HepG2 (cell line): ENCODE measurements around the gene SPRED2. TPM values are rescaled to one million over a fixed set of nuclear protein-coding genes. Genes with fewer than 3 reads are reported as not detected.
A peak's percentile ranks its signal among the peaks of the same experiment; 100 is the strongest.

Source experiments
- CTCF ChIP-seq: sonication (generic); formaldehyde crosslinking; IDR thresholded peaks from 2 replicates; pipeline ENCODE4 v1.5.0; 2020; ENCODE audit warnings: mild to moderate bottlenecking, missing genetic modification reagents, moderate library complexity
- FLYWCH1 ChIP-seq: sonication (generic); formaldehyde crosslinking; IDR thresholded peaks from 2 replicates; pipeline ENCODE4 v1.8.1; 2023; ENCODE audit warnings: mild to moderate bottlenecking, missing genetic modification reagents
- FOXK1 ChIP-seq: sonication (generic); formaldehyde crosslinking; IDR thresholded peaks from 2 replicates; pipeline ENCODE4 v1.4.0; 2020; ENCODE audit warnings: low read depth, missing genetic modification reagents, borderline replicate concordance
- LRRFIP1 ChIP-seq: sonication (generic); formaldehyde crosslinking; conservative IDR thresholded peaks from 2 replicates; pipeline ENCODE4 v1.4.0; 2020; ENCODE audit warnings: missing genetic modification reagents
- MZF1 ChIP-seq: sonication (generic); formaldehyde crosslinking; IDR thresholded peaks from 2 replicates; pipeline ENCODE4 v1.8.1; 2023; ENCODE audit warnings: mild to moderate bottlenecking, missing genetic modification reagents, borderline replicate concordance
- NR3C1 ChIP-seq: sonication (generic); formaldehyde crosslinking; IDR thresholded peaks from 2 replicates; pipeline ENCODE4 v1.4.0; 2020; ENCODE audit warnings: missing genetic modification reagents
- SIX1 ChIP-seq: sonication (generic); formaldehyde crosslinking; IDR thresholded peaks from 2 replicates; pipeline ENCODE4 v1.4.0; 2020; ENCODE audit warnings: missing genetic modification reagents, borderline replicate concordance
- TOPORS ChIP-seq: sonication (generic); formaldehyde crosslinking; IDR thresholded peaks from 2 replicates; pipeline ENCODE4 v1.8.0; 2023; ENCODE audit warnings: mild to moderate bottlenecking, missing genetic modification reagents
- ZBTB40 ChIP-seq, 2 experiments: fragments of 450-650 bp in 1 of 2; sonication (generic) in 1 of 2; formaldehyde crosslinking in 1 of 2; IDR thresholded peaks; 2 replicates each; pipeline versions ENCODE4 v1.6.1 to v1.8.0; 2016 to 2022; ENCODE audit warnings: antibody characterized with exemption in 1 of 2, mild to moderate bottlenecking in 1 of 2, missing genetic modification reagents in 1 of 2
- ZNF160 ChIP-seq: sonication (generic); formaldehyde crosslinking; IDR thresholded peaks from 2 replicates; pipeline ENCODE4 v1.8.0; 2022; ENCODE audit warnings: mild to moderate bottlenecking, inconsistent platforms, missing genetic modification reagents
- ZNF740 ChIP-seq: sonication (generic); formaldehyde crosslinking; IDR thresholded peaks from 2 replicates; pipeline ENCODE4 v1.4.0; 2020; ENCODE audit warnings: missing genetic modification reagents
- ZSCAN25 ChIP-seq: sonication (generic); formaldehyde crosslinking; IDR thresholded peaks from 2 replicates; pipeline ENCODE4 v1.8.0; 2022; ENCODE audit warnings: mild to moderate bottlenecking, missing genetic modification reagents
- ZSCAN31 ChIP-seq: sonication (generic); formaldehyde crosslinking; IDR thresholded peaks from 2 replicates; pipeline ENCODE4 v1.5.0; 2020; ENCODE audit warnings: low read depth, mild to moderate bottlenecking, missing genetic modification reagents
- polyA plus RNA-seq, 8 experiments: library from polyadenylated mRNA; depleted of rRNA in 3 of 8; stranded (reverse) in 7 of 8; unstranded in 1 of 8; fragments of >200 nt; fragmentation: Illumina TruSeq in 4 of 8; extraction: Trizol in 4 of 8; gene quantifications; 2 replicates each; pipeline versions ENCODE4 v1.2.1 to v1.2.3, GENCODE V29; 2011 to 2016; ENCODE audit warnings: low read depth in 4 of 8, missing spikeins in 1 of 8, mixed read lengths in 1 of 8; ENCODE audit not compliant: insufficient read depth in 1 of 8
- total RNA-seq, 5 experiments: library from RNA; depleted of rRNA; stranded (reverse); fragments of >200 nt; fragmentation: Illumina TruSeq; extraction: Trizol; gene quantifications; 2 replicates each; pipeline ENCODE4 v1.2.3, GENCODE V29; 2016; ENCODE audit warnings: low read depth in 1 of 5

SPRED2 gene
- total and polyA plus RNA-seq, 2 of the 13 experiments (the other 11 are each of a cell fraction or from before 2014, with no cell fraction given): 13.0 to 37.0 TPM

GRCh38 chr2:65300761-65301711, 131.4 kb downstream of the SPRED2 start (continued):
- TF ChIP-seq ZBTB40 (IDR thresholded peaks at IDR 0.05) (no peak), ZBTB40 (CRISPR knock-in tag; IDR thresholded peaks at IDR 0.05) (peak; percentile 51; the same call in 1 of the 2 replicates), SIX1 (CRISPR knock-in tag) (peak; percentile 53; the same call in 1 of the 2 replicates), ZSCAN31 (CRISPR knock-in tag) (peak; percentile 78), ZNF160 (peak; percentile 35; the same call in 1 of the 2 replicates), CTCF (CRISPR knock-in tag) (peak; percentile 41), ZSCAN25 (CRISPR knock-in tag) (peak; percentile 55), MZF1 (no peak), NR3C1 (no peak), LRRFIP1 (CRISPR knock-in tag) (no peak), ZNF740 (CRISPR knock-in tag) (no peak), TOPORS (CRISPR knock-in tag) (no peak), FLYWCH1 (CRISPR knock-in tag) (no peak), FOXK1 (CRISPR knock-in tag) (peak; percentile 58; the same call in 1 of the 2 replicates)
